HL-60/S4 (cell line): ENCODE results near the gene ANKZF1.

ENCODE experiments used
- in situ Hi-C: fragments of 300-500 bp; cut with MboI; formaldehyde crosslinking; loops from 2 replicates; pipeline ENCODE4 v1.14.3; 2022; ENCODE audit warnings: low sequenced_read_pairs

ANKZF1 gene

DNA sequence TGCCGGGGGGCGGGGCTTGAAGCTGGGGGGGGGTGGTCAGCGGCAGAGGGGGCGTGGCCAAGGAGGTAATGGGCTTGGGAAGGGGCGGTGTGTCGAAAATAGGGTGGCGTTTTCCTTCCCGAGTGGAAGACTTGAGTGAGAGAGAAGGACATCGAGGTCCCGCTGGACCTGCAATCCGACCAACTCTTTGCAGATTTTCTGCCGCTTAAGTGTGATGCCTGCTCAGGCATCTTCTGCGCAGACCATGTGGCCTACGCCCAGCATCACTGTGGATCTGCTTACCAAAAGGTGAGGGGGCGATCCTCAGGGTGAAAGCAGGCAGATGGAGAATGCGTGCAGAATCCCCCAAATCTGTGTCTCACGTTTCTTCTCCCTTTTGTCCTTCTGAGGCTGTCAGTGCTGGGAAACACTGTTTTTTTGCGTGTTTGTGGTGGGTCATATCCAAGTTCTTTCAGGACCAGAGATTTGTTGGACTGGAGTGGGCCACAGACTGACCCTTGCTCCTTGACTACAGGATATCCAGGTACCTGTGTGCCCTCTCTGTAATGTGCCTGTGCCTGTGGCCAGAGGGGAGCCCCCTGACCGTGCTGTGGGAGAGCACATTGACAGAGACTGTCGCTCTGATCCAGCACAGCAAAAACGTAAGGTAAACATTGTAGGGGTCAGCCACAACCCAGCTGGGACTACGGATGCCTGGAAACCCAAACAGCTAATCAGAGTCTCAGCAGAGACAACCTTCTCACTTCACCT, 22.3 kb upstream of the ANKZF1 start:
- in situ Hi-C loops: no loop called here

DNA sequence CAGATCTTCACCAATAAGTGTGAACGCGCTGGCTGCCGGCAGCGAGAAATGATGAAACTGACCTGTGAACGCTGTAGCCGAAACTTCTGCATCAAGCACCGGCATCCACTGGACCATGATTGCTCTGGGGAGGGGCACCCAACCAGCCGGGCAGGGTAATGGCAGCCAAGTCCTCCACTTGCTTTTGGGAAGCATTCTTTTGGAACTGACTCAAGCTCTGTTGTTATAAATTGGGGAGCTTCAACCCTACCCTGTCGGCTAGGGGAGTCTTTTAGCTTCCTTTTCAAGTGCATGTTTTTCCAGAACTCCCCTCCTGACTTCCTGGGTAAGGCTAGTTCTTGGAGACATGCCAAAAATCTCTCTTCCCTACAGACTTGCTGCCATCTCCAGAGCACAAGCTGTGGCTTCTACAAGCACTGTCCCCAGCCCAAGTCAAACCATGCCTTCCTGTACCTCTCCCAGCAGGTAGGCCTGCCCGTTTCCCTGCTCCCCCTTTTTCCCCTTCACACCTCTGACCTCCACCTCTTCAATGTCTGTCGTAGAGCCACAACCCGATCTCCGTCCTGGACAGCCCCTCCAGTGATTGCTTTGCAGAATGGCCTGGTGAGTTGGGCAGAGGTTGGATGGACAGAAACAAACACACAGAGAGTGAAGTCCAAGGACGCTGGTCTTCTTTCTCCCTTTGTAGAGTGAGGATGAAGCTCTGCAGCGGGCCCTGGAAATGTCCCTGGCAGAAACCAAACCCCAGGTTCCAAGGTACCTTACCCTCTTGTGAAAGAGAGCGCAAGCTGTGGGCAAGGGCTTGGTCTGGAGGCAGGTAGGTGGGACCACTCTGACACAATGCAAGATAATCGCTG, 21.5 kb upstream of the ANKZF1 start:
- in situ Hi-C loops: no loop called here

DNA sequence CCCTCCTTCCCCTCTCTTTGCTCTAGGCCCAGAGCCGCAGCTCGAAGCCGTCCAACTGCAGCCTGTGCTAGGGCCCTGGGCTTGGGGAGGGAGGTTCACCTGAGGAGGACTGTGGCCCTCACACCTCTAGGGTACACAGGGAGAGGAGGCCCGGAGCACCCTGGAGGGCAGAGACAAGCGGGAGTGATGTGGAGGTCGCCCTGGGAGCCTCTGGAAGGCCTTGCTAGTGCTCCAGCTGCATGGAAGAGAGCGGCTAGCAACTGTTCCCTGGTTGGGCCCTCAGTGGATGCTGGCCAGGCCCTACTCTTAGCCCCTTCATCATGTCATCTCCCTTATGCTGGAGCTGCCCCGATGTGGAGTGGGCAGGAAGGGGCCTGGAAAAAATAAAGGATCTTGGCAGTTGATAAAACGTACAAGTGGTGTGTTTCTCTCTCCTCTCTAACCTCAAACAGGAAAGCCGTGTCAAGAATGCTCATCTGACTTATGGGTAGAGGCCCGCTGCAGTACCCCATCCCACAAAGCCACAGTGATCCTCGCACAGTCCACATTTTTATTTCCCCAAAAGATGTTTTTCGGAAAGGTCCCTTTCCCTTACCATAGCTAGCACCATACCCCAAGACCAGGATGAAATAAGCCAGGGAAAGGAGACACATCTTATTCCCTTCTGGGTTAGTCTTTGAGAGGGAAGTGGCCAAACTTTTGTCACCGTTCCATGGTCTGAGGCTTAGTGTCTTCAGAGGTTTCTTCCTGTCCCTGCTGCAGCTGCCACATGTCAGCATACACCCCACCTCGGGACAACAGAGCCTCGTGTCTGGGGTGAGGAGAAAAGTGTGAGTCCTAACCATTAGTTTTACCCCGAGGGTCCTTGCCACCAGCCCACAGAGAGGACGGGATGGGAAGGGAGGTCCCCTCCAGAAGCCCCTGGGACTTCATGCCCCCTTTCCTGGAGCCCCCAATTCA, 20.1 kb upstream of the ANKZF1 start:
- in situ Hi-C loops: loop anchor here (10.0 kb wide), 1 partner anchor 45 kb away; the partner anchor contains the start of gene NHEJ1

DNA sequence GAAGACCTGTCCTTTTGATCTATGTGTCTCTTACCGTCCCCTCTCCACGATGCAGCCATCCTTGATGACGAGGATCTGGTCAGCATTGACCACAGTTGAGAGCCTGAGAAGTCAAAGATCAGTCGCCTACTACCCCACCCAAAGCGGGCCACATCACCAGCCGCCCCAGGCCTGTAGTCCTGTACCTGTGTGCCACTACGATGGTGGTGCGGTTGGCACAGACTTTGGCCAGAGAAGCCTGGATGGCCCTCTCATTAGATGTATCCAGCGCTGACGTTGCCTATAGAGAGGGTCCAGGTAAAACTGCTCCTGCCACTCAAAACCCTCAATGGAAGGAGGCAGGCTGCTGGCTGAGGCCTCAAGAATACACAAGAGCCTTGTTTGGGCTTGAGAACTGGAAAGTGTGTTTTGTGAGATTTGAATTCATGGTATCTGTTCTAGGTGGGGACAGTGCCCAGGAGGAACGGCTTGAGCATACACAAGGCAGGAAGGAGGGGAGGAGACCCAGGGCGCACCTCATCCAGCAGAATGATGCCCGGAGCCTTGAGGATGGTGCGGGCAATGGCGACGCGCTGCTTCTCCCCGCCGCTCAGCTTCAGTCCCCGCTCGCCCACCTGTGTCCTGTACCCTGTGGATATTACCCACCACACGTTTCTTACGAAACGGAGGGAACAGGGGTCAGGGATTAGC, 19.3 kb upstream of the ANKZF1 start:
- in situ Hi-C loops: loop anchor here (10.0 kb wide), 1 partner anchor 46 kb away; the partner anchor contains the start of gene NHEJ1

DNA sequence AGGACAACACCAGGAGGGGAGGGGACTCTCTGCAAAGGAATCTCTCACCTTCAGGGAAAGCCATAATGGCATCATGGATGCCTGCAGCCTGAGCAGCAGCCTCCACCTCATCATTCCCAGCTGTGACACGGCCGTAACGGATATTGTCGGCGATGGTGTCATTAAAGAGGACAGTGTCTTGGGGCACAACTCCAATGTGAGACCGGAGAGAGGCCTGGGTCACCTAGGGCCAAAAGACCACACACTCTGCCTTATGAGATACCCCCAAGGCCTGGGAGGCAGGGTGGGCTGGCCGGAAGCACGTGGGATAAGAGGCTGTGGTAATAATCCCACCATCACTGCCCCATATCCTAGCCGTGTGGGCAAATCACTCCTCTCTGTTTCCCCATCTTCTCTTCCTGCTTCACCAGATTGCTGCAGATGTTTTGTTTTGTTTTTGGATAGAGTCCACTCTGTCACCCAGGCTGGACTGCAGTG, 18.7 kb upstream of the ANKZF1 start:
- in situ Hi-C loops: loop anchor here (10.0 kb wide), 1 partner anchor 46 kb away; the partner anchor contains the start of gene NHEJ1

DNA sequence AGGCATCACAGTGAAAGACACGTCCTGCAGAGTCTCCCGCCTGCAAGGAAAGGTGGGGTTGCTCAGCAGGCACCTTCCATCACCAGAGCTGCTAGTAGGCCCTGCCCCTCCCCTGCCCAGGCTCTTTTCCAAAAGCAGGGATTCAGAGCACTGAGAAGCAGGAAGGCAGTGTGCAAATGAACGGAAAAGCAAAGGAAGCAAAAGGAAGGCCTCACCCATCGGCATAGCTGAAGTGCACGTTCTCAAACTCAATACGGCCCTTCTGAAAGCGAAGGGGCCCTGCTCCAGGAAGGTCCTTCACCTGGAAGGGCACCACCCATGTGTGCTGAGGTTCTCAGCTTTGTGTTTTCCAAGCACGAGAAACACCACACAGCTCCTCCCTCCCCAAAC, 16.6 kb upstream of the ANKZF1 start:
- in situ Hi-C loops: loop anchor here (10.0 kb wide), 1 partner anchor 48 kb away; the partner anchor contains the start of gene NHEJ1

DNA sequence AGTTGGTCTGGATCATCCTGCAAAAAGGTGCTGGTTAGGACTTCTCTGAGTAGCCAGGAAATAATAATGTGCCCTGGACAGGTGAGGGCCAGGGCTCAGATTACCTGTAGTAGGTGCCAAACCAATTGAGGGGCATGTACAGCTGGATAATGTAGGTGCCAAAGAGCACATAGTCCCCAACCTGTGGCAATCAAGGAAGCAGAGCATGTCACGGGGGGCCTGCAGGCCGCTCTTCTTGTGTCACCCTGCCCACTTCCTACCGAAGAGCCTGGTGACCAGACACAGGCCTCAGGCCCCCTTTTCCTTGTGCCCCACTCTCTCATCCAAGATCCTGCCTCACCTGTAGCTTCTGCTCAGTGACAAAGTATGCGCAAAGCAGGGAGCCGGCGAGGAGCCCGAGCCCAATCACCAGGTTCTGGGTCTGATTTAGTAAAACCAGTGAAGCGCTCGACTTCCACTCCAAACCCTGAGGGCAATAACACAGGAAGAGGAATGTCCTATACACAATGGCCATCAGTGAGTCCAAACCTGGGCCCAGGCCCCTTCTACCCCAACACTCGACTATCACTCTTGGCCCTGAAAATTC, 16.0 kb upstream of the ANKZF1 start:
- in situ Hi-C loops: loop anchor here (10.0 kb wide), 1 partner anchor 49 kb away; the partner anchor contains the start of gene NHEJ1

DNA sequence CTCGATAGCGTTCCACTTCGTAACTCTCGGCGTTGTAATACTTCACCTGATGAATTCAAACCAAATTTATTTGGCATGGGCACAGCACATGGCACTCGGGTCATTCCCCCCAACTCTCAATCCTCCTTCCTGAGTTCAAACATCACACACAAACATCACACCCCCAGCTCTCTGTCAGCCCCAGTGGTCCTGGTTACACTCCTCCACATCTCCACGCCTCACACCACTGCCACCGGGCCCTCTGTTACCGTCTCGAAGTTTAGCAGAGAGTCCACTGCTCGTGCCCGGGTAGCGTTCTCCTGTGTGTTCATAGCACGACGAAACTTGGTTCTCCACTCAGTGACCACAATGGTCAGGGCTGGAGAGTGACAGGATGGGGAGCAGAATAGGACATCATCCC, 15.5 kb upstream of the ANKZF1 start:
- in situ Hi-C loops: loop anchor here (10.0 kb wide), 1 partner anchor 49 kb away; the partner anchor contains the start of gene NHEJ1

DNA sequence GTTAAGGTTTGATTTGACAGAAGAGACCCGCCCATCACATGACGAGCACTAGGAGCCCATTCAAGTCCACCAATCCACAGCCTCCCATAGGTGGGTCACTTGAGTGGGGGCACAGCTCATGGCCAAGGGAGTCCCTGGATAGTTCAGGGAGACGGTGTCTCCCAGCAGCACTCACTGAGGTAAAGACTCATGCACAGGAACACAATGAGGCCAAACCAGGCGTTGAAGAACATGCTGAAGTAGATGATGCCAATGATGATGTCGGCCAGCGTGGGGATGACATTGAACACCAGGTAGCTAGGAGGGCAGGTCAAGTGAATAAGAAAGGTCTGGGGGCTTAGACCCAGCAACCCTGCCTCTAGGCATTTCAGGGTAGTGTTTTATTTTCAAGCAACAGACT, 14.8 kb upstream of the ANKZF1 start:
- in situ Hi-C loops: loop anchor here (10.0 kb wide), 1 partner anchor 50 kb away; the partner anchor contains the start of gene NHEJ1

DNA sequence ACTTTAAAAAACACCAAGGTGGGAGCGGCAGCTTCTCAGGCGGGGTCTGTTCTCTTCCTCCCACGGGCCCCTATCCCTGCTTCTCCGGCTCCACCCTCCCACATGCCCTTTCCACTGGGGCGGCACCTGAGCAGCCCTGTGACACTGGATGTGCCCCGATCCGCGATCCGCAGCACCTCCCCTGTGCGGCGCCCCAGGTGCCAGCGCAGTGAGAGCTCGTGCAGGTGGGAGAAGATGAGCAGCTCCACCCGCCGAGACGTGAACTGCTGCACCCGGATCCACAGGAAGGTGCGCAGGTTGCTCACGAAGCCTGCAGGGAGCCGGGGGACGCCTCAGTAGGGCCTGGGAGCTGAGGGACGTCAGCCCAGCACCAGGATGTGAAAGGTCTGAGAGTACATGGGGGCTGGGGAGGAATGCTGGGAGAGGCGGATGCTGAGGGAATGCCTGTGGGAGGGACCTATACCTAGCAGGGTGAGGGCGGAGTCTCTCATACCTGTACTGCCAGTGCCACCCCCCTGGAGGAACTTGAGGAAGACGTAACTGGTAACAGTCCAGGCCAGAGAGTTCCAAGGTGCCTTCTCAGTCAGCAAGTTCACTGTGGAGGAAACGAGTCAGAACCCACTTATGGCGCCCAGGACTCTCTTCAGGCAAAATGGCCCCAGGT, 13.6 kb upstream of the ANKZF1 start:
- in situ Hi-C loops: loop anchor here (10.0 kb wide), 1 partner anchor 51 kb away; the partner anchor contains the start of gene NHEJ1

DNA sequence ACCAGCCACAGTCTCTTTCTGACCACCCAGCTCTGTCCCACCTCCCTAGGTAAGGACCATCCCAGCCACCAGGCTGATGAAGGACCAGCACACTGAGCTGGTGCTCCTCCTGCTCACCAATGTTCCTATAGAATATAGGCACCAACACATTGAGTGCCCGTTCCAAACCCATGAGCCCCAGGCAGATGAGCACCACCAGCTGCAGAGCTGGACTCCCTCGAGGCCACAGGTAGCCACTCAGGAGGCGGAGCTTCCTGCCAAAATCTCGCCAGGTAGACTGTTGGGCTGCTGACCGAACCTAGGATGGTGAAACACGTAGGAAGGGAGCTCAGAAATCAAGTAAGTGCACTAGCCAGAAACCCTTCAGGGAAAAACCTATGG, 13.1 kb upstream of the ANKZF1 start:
- in situ Hi-C loops: loop anchor here (10.0 kb wide), 1 partner anchor 52 kb away; the partner anchor contains the start of gene NHEJ1

DNA sequence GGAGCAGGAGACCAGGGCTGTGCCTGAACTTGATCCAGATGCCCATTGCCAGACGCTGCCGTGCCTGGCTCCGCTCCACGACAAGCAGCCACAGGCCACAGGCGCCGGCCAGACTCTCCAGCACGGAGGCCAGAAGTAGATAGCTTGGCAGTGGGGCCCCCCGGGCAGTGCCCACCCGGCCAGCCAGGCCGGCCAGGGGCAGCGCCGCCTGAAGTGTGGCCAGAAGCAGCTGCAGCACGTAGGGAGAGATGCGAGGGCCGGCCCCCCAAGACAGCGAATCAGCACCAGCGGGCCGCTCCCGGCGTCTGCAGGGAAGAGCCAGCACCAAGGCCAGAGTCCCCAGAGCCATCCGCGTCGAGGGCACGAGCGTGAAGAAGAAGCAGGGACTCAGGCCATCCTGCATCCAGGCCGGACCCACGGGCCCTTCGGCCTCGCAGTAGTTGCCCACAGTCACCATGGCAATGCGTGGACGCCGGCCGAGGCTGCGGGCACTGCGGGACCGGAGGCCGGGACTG, 11.3 kb upstream of the ANKZF1 start:
- in situ Hi-C loops: loop anchor here (10.0 kb wide), 1 partner anchor 53 kb away; the partner anchor contains the start of gene NHEJ1

DNA sequence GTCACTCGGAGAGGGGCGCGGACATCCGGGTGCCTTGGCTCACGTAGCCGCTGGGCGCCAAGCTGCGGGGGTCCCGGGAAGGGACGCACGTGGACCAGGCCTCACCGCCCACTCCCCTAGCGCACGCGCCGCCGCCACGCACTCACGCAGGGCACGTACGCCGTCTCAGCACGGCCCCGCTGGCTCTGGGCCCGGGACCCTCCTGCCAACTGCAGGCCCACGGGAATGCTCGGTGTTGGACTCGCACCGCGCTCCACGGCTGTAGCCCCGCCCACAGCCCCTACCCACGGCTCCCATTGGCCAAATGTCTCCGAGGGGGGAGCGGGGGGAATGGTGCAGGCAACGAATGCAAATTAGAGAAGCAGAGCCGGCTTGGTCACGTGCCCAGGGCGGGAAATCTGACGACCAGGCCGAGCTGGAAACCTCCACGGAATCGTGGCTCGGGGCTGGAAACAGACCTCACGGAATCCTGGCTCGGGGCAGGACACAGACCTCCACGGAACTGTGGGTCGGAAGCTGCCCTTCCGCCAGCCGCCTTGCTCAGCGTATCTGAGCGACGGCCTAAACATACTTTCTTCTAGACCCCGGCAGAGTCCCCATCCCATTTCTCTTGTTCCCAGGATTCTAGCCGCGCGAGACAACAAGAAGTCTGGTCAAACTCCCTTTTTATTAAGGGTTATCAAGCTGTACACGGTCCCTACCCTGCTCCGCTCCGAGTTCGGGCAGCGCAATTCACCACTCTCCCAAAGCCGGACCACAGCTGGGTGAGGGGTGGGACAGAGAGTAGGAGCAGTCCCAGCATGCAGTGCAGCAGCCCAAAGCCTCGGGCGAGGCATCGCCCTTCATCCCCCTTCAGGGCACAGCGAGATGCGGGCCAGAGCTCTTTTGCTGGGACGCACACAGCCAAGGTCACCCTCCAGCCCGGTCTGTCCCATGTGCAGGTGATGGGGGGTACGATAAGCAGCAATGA, 10.6 kb upstream of the ANKZF1 start, which contains the start of gene ABCB6:
Gene ABCB6 (minus strand): TSS at position 227 of the 970 bp plus-strand sequence. CDS start 285 bp downstream, outside the sequence.
- in situ Hi-C loops: loop anchor here (10.0 kb wide), 1 partner anchor 54 kb away; the partner anchor contains the start of gene NHEJ1

DNA sequence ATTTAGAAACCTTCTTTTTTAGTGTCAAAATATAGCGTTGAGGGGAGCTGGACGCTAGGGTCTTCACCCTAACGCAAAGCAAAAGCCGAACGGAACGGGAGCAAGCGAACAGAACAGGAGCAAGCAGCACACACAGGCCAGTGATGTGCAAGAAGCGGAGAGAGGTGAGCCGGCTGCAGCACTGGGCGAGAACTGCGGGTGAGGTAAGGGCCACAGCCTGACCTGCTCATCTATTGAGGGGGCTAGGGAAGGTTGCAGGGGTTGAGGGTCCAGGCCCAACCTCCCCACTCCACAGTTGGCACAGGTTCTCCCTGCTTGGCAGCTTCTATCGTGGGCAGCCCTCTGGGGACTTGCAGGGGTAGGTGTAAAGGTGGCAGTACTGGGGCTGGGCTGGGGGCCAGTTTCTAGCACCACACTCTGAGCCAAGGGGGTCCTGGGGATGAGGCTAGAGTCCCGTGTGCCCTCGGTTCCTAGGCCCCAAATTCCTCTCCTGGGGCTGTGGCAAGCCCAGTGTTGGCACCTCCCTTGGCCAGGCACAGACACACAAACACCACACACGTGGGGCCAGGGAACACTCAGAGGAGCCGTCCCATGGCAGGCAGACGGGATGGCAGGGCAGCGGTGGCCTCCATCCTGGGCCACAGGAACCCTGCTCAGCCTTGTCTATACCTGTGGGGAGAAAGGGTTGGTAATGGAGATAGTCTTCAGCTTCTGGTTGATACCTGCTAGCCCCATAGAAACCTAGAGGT, 9.6 kb upstream of the ANKZF1 start:
- in situ Hi-C loops: loop anchor here (10.0 kb wide), 1 partner anchor 55 kb away; the partner anchor contains the start of gene NHEJ1

DNA sequence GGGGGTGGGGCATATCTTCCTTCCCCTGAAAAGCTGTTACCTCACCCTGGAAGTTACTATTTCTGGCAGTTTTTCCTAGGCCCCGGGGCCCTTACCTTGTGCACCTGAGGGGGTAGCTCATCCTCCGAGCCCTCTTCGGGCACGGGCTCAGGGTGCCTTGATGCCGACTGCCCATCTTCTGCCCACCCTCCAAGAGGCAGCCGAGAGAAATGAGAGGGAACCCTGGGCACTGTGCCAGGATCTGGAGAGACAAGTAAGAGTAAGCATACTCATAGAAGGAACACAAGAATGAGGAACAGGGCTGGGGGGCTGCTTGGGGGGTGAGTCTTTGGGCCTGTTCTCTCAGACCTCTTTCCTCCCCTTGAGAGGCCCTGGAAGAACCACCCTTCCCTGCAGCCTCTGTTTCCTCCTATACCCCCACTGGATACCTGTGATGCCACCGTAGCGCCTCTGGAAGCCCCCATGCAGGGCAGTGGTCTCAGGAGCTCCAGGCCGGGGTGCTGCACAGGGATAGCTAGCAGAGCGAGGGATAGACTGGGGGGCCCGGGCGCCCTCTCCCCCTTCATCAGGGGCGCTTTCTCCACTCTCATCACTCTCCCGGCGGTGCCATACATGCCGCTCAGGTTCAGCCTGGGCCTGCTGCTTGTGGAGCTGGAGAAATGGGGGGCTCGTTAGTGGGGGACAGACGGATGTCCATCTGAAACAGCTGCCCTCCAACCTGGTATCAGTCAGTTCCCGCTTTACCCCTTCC, 8.8 kb upstream of the ANKZF1 start:
- in situ Hi-C loops: no loop called here
